ENCODE results near the gene BST1. TPM values are rescaled to one million over a fixed set of nuclear protein-coding genes. Genes with fewer than 3 reads are reported as not detected.
A peak's percentile ranks its signal among the peaks of the same experiment; 100 is the strongest.

The BST1 gene
- total and polyA plus RNA-seq, 10 of the 15 experiments (the other 5 are each of a cell fraction or from before 2014, with no cell fraction given), result 0.04 to 0.42 (median 0.11) TPM; not detected in 1

GRCh38 chr4:15778289-15779241, 75.7 kb downstream of the BST1 start, which contains the start of gene CD38 (continued):
- no peak for TF ChIP-seq HCFC1 (IDR thresholded peaks at IDR 0.05; ENCODE audit: low read length)
- no peak for TF ChIP-seq SUPT20H (IDR thresholded peaks at IDR 0.05; ENCODE audit: borderline replicate concordance, control insufficient read depth, low read depth, low read length)
- no peak for TF ChIP-seq IRF5 (IDR thresholded peaks at IDR 0.05; ENCODE audit: borderline replicate concordance)
- TF ChIP-seq CREB1 (IDR thresholded peaks at IDR 0.05; ENCODE audit: low read depth), result peak; percentile 19; the same call in 1 of the 2 replicates
- TF ChIP-seq PAX5 (IDR thresholded peaks at IDR 0.05; ENCODE audit: borderline replicate concordance, low read depth, low read length), result peak; percentile 76; the same call in 1 of the 2 replicates
- TF ChIP-seq ZBTB4 (CRISPR knock-in tag; IDR thresholded peaks at IDR 0.05), result no peak
- no peak for TF ChIP-seq SIX5 (IDR thresholded peaks at IDR 0.05; ENCODE audit: low read depth, low read length, severe bottlenecking)
- TF ChIP-seq ZNF217 (IDR thresholded peaks at IDR 0.05), result peak; percentile 70
- peak in 1 of 2 experiments; percentile 49; a peak in 1 of 3 replicates for TF ChIP-seq EGR1 (IDR thresholded peaks at IDR 0.05; ENCODE audit: borderline replicate concordance in 1 of 2, low read depth in 2 of 2, low read length in 2 of 2)
- no peak for TF ChIP-seq POLR2AphosphoS2 (IDR thresholded peaks at IDR 0.05; ENCODE audit: low read depth, low read length)
- no peak for TF ChIP-seq CEBPB (IDR thresholded peaks at IDR 0.05; ENCODE audit: borderline replicate concordance in 1 of 2, low read depth in 2 of 2, low read length in 2 of 2)
- TF ChIP-seq YY1 (IDR thresholded peaks at IDR 0.05; ENCODE audit: low read depth, low read length), result no peak
- TF ChIP-seq CEBPZ (IDR thresholded peaks at IDR 0.05; ENCODE audit: low read depth, low read length), result no peak
- peak; percentile 92 for TF ChIP-seq GATAD2B (conservative IDR thresholded peaks at IDR 0.05; ENCODE audit: low read depth)
- TF ChIP-seq ZNF274 (IDR thresholded peaks at IDR 0.05; ENCODE audit: insufficient read depth, insufficient read length), result no peak
- 0 out of 2 replicates have a peak, but pooled peaks have one; percentile 44 for TF ChIP-seq BACH1 (IDR thresholded peaks at IDR 0.05; ENCODE audit: borderline replicate concordance)
